Measurements from ENCODE around the gene RMND5A. TPM values are rescaled to one million over a fixed set of nuclear protein-coding genes. Genes with fewer than 3 reads are reported as not detected.

Gene RMND5A
- total RNA-seq, 1 donor from 2014 or later, result 53.7 TPM

DNA sequence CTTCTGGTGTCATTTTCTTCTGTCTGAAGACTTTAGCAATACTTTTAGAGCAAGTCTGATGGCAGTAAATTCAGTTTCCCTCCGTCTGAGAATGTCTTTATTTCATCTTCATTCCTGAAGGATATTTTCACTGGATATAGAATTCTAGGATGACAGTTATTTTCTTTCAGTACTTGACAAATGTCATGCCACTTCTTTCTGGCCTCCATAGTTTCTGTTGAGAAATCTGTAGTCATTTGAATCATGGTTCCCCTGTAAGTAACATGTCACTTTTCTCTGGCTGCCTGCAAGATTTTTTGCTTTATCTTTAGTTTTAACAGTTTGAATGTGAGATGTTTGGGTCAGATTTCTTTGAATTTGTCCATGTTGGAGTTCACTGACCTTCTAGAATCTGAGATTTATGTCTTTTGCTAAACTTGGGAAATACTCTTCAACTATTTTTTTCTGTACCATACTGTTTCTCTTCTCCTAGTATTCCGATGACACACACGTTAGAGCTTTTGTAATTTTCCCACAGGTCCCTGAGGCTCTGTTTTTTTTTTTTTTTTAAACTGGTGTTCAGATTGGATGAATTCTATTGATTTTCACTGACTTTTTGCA, 30.2 kb downstream of the RMND5A start:
- peaks cover 5% of the 10 kb centered on the region for H3K36me3 ChIP-seq (ENCODE audit: control insufficient read depth, insufficient read depth, low read length)

DNA sequence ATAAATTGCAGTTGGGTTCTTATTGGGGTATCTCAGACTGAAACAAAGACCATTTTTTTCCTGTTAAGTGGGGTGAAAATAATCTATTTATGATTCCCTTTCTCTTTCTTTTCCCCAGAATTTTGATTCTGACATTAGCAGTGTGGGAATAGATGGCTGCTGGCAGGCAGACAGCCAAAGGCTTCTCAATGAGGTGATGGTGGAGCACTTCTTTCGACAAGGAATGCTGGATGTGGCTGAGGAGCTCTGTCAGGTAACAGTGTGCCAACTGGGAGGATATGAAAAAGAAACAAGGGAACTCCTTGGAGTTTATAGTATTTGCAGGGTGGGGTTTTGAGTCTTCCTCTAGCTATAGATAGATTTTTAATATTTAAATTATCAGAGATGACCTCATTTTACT, 31.7 kb downstream of the RMND5A start:
- no peak overlapping the region for H3K4me3 ChIP-seq (ENCODE audit: low read depth, low read length)
- peaks cover 5% of the 10 kb centered on the region for H3K36me3 ChIP-seq (ENCODE audit: control insufficient read depth, insufficient read depth, low read length)
- no peaks in the 10 kb centered on the region for H3K27me3 ChIP-seq (ENCODE audit: control insufficient read depth, insufficient read depth, low read length)
- TF ChIP-seq, protein P1, sequence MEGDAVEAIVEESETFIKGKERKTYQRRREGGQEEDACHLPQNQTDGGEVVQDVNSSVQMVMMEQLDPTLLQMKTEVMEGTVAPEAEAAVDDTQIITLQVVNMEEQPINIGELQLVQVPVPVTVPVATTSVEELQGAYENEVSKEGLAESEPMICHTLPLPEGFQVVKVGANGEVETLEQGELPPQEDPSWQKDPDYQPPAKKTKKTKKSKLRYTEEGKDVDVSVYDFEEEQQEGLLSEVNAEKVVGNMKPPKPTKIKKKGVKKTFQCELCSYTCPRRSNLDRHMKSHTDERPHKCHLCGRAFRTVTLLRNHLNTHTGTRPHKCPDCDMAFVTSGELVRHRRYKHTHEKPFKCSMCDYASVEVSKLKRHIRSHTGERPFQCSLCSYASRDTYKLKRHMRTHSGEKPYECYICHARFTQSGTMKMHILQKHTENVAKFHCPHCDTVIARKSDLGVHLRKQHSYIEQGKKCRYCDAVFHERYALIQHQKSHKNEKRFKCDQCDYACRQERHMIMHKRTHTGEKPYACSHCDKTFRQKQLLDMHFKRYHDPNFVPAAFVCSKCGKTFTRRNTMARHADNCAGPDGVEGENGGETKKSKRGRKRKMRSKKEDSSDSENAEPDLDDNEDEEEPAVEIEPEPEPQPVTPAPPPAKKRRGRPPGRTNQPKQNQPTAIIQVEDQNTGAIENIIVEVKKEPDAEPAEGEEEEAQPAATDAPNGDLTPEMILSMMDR (IDR thresholded peaks at IDR 0.05; ENCODE audit: insufficient read depth, low read length, severe bottlenecking), result no peak
- FAIRE-seq (no peak), DNase-seq (ENCODE audit: low read depth) (no peak)

More for the DNA sequence above, 30.2 kb downstream of the RMND5A start:
- DNase-seq (ENCODE audit: low read depth) (no peak), FAIRE-seq (no peak)
- TF ChIP-seq, protein P1 (IDR thresholded peaks at IDR 0.05; ENCODE audit: insufficient read depth, low read length, severe bottlenecking), result no peak
- H3K4me3 ChIP-seq (ENCODE audit: low read depth, low read length), result no peak overlapping the region
- H3K27me3 ChIP-seq (ENCODE audit: control insufficient read depth, insufficient read depth, low read length), result no peaks in the 10 kb centered on the region

DNA sequence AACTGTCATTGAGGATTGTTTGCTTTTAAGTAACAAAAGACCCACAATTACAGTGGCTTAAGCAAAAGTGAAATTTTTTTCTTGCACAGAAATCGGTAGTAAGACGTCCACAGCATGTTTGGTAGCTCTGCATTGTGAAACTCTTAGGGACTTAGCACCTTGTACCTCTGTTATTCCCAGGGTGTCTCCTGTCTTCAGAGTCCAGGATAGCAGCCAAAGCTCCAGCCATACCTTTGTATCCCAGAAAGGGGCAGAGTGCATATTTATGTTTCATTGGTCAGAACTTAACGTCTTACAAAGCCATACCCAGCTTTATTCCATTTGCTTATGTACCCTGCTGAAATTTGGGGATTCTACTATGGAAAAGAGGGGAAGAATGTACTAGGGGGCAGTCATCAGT, 32.8 kb downstream of the RMND5A start:
- H3K27me3 ChIP-seq (ENCODE audit: control insufficient read depth, insufficient read depth, low read length), result no peaks in the 10 kb centered on the region
- no peak for FAIRE-seq
- no peak overlapping the region for H3K4me3 ChIP-seq (ENCODE audit: low read depth, low read length)
- no peak for DNase-seq (ENCODE audit: low read depth)
- H3K36me3 ChIP-seq (ENCODE audit: control insufficient read depth, insufficient read depth, low read length), result peaks cover 5% of the 10 kb centered on the region
- TF ChIP-seq, protein P1 (IDR thresholded peaks at IDR 0.05; ENCODE audit: insufficient read depth, low read length, severe bottlenecking), result no peak

DNA sequence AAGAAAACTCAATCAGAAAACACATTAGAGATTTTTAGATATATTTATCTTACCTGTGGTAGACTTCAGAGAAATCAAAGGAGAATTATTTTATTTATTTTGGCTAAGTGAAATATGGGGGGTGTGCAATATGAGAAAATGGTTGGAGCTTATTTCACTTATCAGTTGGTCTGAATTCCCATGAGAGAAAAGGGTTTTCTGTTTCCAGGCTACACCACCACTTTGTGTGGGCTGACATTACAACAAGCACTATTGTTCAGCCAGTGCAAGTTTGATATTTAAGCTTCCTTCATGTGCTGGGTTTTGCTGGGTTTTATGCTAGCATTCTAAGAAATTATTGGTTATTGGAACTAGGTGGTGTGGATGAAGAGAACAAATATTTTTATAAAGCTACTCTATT, 33.5 kb downstream of the RMND5A start:
- DNase-seq (ENCODE audit: low read depth), result no peak
- no peak for FAIRE-seq
- Histone ChIP-seq H3K36me3 (ENCODE audit: control insufficient read depth, insufficient read depth, low read length) (peaks cover 5% of the 10 kb centered on the region), H3K4me3 (ENCODE audit: low read depth, low read length) (no peak overlapping the region), H3K27me3 (ENCODE audit: control insufficient read depth, insufficient read depth, low read length) (no peaks in the 10 kb centered on the region)
- TF ChIP-seq, protein P1 (IDR thresholded peaks at IDR 0.05; ENCODE audit: insufficient read depth, low read length, severe bottlenecking), result no peak

DNA sequence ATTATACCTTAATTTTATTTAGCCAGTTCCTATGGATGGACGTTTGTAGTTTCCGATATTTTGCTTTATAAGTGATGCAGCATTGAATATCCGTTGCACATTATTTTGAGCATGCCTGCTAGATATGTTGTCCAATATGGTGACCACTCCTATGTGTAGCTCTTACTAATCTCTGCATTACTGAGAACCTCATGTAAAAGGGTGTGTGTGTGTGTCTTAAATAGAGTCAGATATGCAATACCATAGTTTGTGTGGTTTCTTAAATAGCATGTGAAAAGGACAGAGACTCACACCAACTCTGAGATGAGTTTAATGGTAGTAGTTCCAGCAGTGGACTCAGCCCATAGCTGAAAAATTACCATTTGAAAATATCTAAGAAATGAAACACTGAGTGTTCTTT, 38.3 kb downstream of the RMND5A start:
- TF ChIP-seq, protein P1 (IDR thresholded peaks at IDR 0.05; ENCODE audit: insufficient read depth, low read length, severe bottlenecking), result no peak
- FAIRE-seq, result no peak
- H3K4me3 ChIP-seq (ENCODE audit: low read depth, low read length), result no peak overlapping the region
- DNase-seq (ENCODE audit: low read depth), result no peak
- no peaks in the 10 kb centered on the region for H3K36me3 ChIP-seq (ENCODE audit: control insufficient read depth, insufficient read depth, low read length)
- no peaks in the 10 kb centered on the region for H3K27me3 ChIP-seq (ENCODE audit: control insufficient read depth, insufficient read depth, low read length)

DNA sequence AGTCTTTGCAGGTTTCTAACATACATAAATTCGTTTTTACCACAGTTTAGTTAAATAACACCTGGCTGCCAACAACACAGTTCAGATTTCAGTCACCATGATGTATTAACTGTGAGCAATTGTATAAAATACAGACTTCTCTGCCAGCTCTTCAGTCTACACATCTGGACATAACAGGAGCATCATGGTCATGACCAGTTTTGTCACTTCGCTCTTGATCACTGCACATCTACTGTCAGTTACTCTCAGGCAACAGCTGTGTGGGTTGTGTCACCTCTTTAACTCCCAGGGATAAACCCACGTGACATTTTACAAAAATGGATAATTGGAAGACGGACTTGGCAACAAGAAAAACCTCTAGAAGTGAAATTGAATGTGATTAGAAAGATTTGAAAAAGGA, 40.3 kb downstream of the RMND5A start:
- TF ChIP-seq, protein P1 (IDR thresholded peaks at IDR 0.05; ENCODE audit: insufficient read depth, low read length, severe bottlenecking), result no peak
- H3K36me3 ChIP-seq (ENCODE audit: control insufficient read depth, insufficient read depth, low read length), result no peaks in the 10 kb centered on the region
- no peak overlapping the region for H3K4me3 ChIP-seq (ENCODE audit: low read depth, low read length)
- no peak for FAIRE-seq
- no peaks in the 10 kb centered on the region for H3K27me3 ChIP-seq (ENCODE audit: control insufficient read depth, insufficient read depth, low read length)
- DNase-seq (ENCODE audit: low read depth), result no peak
